K562 (cell line): ENCODE results near the gene KDELR3. TPM values are rescaled to one million over a fixed set of nuclear protein-coding genes. Genes with fewer than 3 reads are reported as not detected.

Source experiments
- ATAC-seq: fragments of 200-7000 bp; cut with Tn5 transposase; 3 replicates; pipeline ENCODE4 v1.9.1; 2020; ENCODE audit warnings: moderate library complexity
- BruUV-seq: library from RNA; stranded (reverse); fragments of 400-500 nt; replicated peaks from 2 replicates; lab custom pipeline; 2021; lab: Mats Ljungman, UMichigan
- CTCF ChIA-PET: fragments of 300-600 bp; formaldehyde crosslinking; extraction: SDS; loops from one replicate; lab custom pipeline; 2021; ENCODE audit warnings: low intra/inter-chr PET ratio; lab: Yijun Ruan, JAX
- POLR2A ChIA-PET: fragments of 300-600, 350-650 bp; sonication (Branson Sonifier 250); formaldehyde crosslinking; extraction: SDS; loops from one replicate; lab custom pipeline; 2021; ENCODE audit warnings: antibody characterized with exemption, inconsistent platforms; lab: Yijun Ruan, JAX
- DNase-seq, 4 experiments: peaks; one replicate each; pipeline versions ENCODE4 v3.0.0 to v3.0.0-alpha.2; 2011 to 2018; ENCODE audit warnings: low spot score in 3 of 4, mixed read lengths in 3 of 4; ENCODE audit errors: extremely low read depth in 1 of 4
- FAIRE-seq: peaks from 2 replicates; lab custom pipeline; 2011; peaks lifted over from hg19 to GRCh38; lab: Jason Lieb, UNC
- H2AFZ ChIP-seq: 2 replicates; pipeline ENCODE4 v1.6.0; 2011; ENCODE audit warnings: low read depth, low read length, control low read depth, inconsistent platforms
- H3K27ac ChIP-seq: fragments of 200-600 bp; 3 replicates; pipeline ENCODE4 v1.8.0; 2011; ENCODE audit warnings: low read depth, mild to moderate bottlenecking, control low read depth, inconsistent platforms, low read length, moderate library complexity, mixed read lengths; ENCODE audit errors: extremely low read depth
- H3K27me3 ChIP-seq, 2 experiments: fragments of 300-600 bp in 1 of 2; 2 replicates in 1 of 2; 3 replicates in 1 of 2; pipeline versions ENCODE4 v1.6.0 to v1.8.0; 2011; ENCODE audit warnings: inconsistent platforms in 2 of 2, low read length in 2 of 2, mild to moderate bottlenecking in 1 of 2, mixed read lengths in 1 of 2, moderate library complexity in 1 of 2; ENCODE audit not compliant: control insufficient read depth in 2 of 2, insufficient read depth in 2 of 2
- H3K36me3 ChIP-seq: fragments of 300-600 bp; 3 replicates; pipeline ENCODE4 v1.8.0; 2011; ENCODE audit warnings: mild to moderate bottlenecking, low read length, inconsistent platforms; ENCODE audit not compliant: control insufficient read depth, insufficient read depth
- H3K4me1 ChIP-seq, 2 experiments: fragments of 200-600 bp in 1 of 2; replicated peaks in 1 of 2; 2 replicates in 1 of 2; 3 replicates in 1 of 2; pipeline versions ENCODE4 v1.5.1 to v1.8.0; 2011; ENCODE audit warnings: inconsistent platforms in 2 of 2, low read length in 2 of 2, mild to moderate bottlenecking in 1 of 2, mixed read lengths in 1 of 2, moderate library complexity in 1 of 2; ENCODE audit not compliant: control insufficient read depth in 2 of 2, insufficient read depth in 2 of 2
- H3K4me2 ChIP-seq: 2 replicates; pipeline ENCODE4 v1.6.1; 2011; ENCODE audit warnings: low read length, control low read depth, inconsistent platforms, mixed read lengths; ENCODE audit not compliant: insufficient read depth
- H3K4me3 ChIP-seq: fragments of 200-600 bp; sonication (generic), shearing (Covaris generic); 2 replicates; pipeline ENCODE4 v1.5.1; 2016; ENCODE audit warnings: control low read depth, inconsistent platforms
- H3K79me2 ChIP-seq: fragments of 200-600 bp; 3 replicates; pipeline ENCODE4 v1.8.0; 2011; ENCODE audit warnings: low read length, inconsistent platforms; ENCODE audit not compliant: control insufficient read depth, insufficient read depth
- H3K9ac ChIP-seq, 2 experiments: 2 replicates each; pipeline versions ENCODE4 v1.6.0 to v1.6.1; 2011; ENCODE audit warnings: low read depth in 2 of 2, low read length in 2 of 2, control low read depth in 1 of 2, inconsistent platforms in 1 of 2, mild to moderate bottlenecking in 1 of 2, mixed read lengths in 1 of 2; ENCODE audit not compliant: insufficient read depth in 1 of 2
- H3K9me1 ChIP-seq: one replicate; pipeline ENCODE4 v1.6.0; 2011; ENCODE audit warnings: inconsistent platforms, mild to moderate bottlenecking, low read length, moderate library complexity; ENCODE audit not compliant: control insufficient read depth, insufficient read depth
- H3K9me3 ChIP-seq: replicated peaks from 2 replicates; pipeline ENCODE4 v1.5.1; 2011; ENCODE audit warnings: low read depth, low read length, inconsistent platforms; ENCODE audit not compliant: control insufficient read depth, insufficient read depth
- H4K20me1 ChIP-seq: replicated peaks from 2 replicates; pipeline ENCODE4 v1.6.1; 2011; ENCODE audit warnings: low read length, inconsistent platforms, mixed read lengths; ENCODE audit not compliant: control insufficient read depth, insufficient read depth
- C11orf30 ChIP-seq: fragments of 450-650 bp; IDR thresholded peaks from 2 replicates; pipeline ENCODE4 v1.6.1; 2016; ENCODE audit warnings: low read depth, mild to moderate bottlenecking
- CCNT2 ChIP-seq: IDR thresholded peaks from 2 replicates; pipeline ENCODE4 v1.6.1; 2011; ENCODE audit warnings: borderline replicate concordance, low read depth, mild to moderate bottlenecking, moderate library complexity, mixed read lengths, low read length; ENCODE audit not compliant: insufficient read length; ENCODE audit errors: extremely low read depth
- CHCHD3 ChIP-seq: fragments of 250-450 bp; sonication (Bioruptor Pico); IDR thresholded peaks from 2 replicates; pipeline ENCODE4 v2.1.2; 2022; ENCODE audit warnings: mild to moderate bottlenecking
- DNMT1 ChIP-seq: fragments of 450-650 bp; IDR thresholded peaks from 2 replicates; pipeline ENCODE4 v1.6.1; 2016; ENCODE audit warnings: antibody characterized with exemption, mild to moderate bottlenecking
- GATA2 ChIP-seq: sonication (generic); formaldehyde crosslinking; IDR thresholded peaks from 2 replicates; pipeline ENCODE4 v1.4.0; 2020; ENCODE audit warnings: mild to moderate bottlenecking, missing genetic modification reagents
- KLF6 ChIP-seq: fragments of 250-450 bp; sonication (Bioruptor Pico); IDR thresholded peaks from 2 replicates; pipeline ENCODE4 v1.4.0; 2020; ENCODE audit warnings: mild to moderate bottlenecking, moderate library complexity, borderline replicate concordance
- MCM3 ChIP-seq: fragments of 450-650 bp; IDR thresholded peaks from 2 replicates; pipeline ENCODE4 v1.6.1; 2016
- NR1H2 ChIP-seq: sonication (generic); formaldehyde crosslinking; IDR thresholded peaks from 2 replicates; pipeline ENCODE4 v1.4.0; 2020; ENCODE audit warnings: mild to moderate bottlenecking, missing genetic modification reagents
- POLR2G ChIP-seq: fragments of 200-400 bp; formaldehyde crosslinking; IDR thresholded peaks from 2 replicates; pipeline ENCODE4 v1.6.1; 2017; ENCODE audit warnings: low read depth, mild to moderate bottlenecking, antibody characterized with exemption, low read length, moderate library complexity
- STAT5B ChIP-seq: fragments of 250-450 bp; sonication (Bioruptor Pico); IDR thresholded peaks from 2 replicates; pipeline ENCODE4 v1.8.0; 2021; ENCODE audit warnings: mild to moderate bottlenecking, inconsistent platforms
- YY1 ChIP-seq, 3 experiments: IDR thresholded peaks; 2 replicates each; pipeline ENCODE4 v1.6.1; 2011; ENCODE audit warnings: low read length in 2 of 3, mild to moderate bottlenecking in 2 of 3, moderate library complexity in 2 of 3, borderline replicate concordance in 1 of 3, control low read depth in 1 of 3, low read depth in 1 of 3; ENCODE audit not compliant: insufficient read depth in 3 of 3, insufficient replicate concordance in 2 of 3, control insufficient read depth in 1 of 3, insufficient read length in 1 of 3; ENCODE audit errors: extremely low read depth in 1 of 3
- ZBTB17 ChIP-seq: fragments of 450-650 bp; formaldehyde crosslinking; IDR thresholded peaks from 2 replicates; pipeline ENCODE4 v1.4.0; 2020; ENCODE audit warnings: mild to moderate bottlenecking
- ZFP30 ChIP-seq: fragments of 250-450 bp; sonication (Bioruptor Pico); IDR thresholded peaks from 2 replicates; pipeline ENCODE4 v1.8.0; 2022; ENCODE audit warnings: moderate library complexity, mild to moderate bottlenecking, inconsistent platforms, borderline replicate concordance
- ZNF140 ChIP-seq: fragments of 250-450 bp; sonication (Bioruptor Pico); IDR thresholded peaks from 2 replicates; pipeline ENCODE4 v1.8.0; 2021; ENCODE audit warnings: moderate library complexity, mild to moderate bottlenecking, inconsistent platforms
- WGBS: fragments of 100-300 bp; shearing (Covaris generic); methylation state at CpG from one replicate; pipeline ENCODE4 v1.1.6; 2016; ENCODE audit warnings: low coverage, mixed read lengths; ENCODE audit not compliant: insufficient coverage; ENCODE audit errors: missing lambda C conversion rate; 5-methylcytosine and 5-hydroxymethylcytosine counted together
- in situ Hi-C: fragments of 300-500 bp; cut with MboI; formaldehyde crosslinking; loops from 4 replicates; pipeline ENCODE4 v1.15.0; 2018; ENCODE audit warnings: inconsistent platforms, mixed read lengths
- intact Hi-C: fragments of 100-400 bp; cut with micrococcal nuclease; formaldehyde crosslinking; loops from 2 replicates; pipeline ENCODE4 v1.14.2; 2022
- polyA plus RNA-seq, 8 experiments: library from polyadenylated mRNA; depleted of rRNA in 4 of 8; stranded (reverse) in 5 of 8; unstranded in 3 of 8; fragments of >200 nt; fragmentation: Nextera tagmentation in 2 of 8; fragmentation: Illumina TruSeq in 1 of 8; extraction: Ambion mirVana in 2 of 8; extraction: Trizol in 1 of 8; gene quantifications; 2 replicates each; pipeline versions ENCODE4 v1.2.1 to v1.2.3, GENCODE V29; 2011 to 2014; ENCODE audit warnings: inconsistent platforms in 1 of 8, missing spikeins in 1 of 8
- total RNA-seq, 7 experiments: library from RNA; depleted of rRNA in 6 of 7; stranded (reverse); fragments of >200 nt in 6 of 7; fragmentation: Illumina TruSeq in 2 of 7; extraction: Trizol in 2 of 7; gene quantifications; 2 replicates each; pipeline versions ENCODE4 v1.2.1 to v1.2.3, GENCODE V29; 2011 to 2021; ENCODE audit warnings: low replicate concordance in 1 of 7
- TF ChIP-seq, protein P1 (sequence below): fragments of 250-450 bp; sonication (Bioruptor Pico); IDR thresholded peaks from 2 replicates; pipeline ENCODE4 v1.4.0; 2020
- TF ChIP-seq, protein P2 (sequence below): fragments of 200-800 bp; sonication (Bioruptor generic); IDR thresholded peaks from 2 replicates; pipeline ENCODE4 v1.6.1; 2017; ENCODE audit warnings: missing genetic modification characterization, missing compliant biosample characterization
- TF ChIP-seq, protein P3 (sequence below), 2 experiments: fragments of 200-800 bp in 1 of 2; sonication (Bioruptor generic) in 1 of 2; sonication (generic) in 1 of 2; formaldehyde crosslinking in 1 of 2; IDR thresholded peaks in 1 of 2; conservative IDR thresholded peaks in 1 of 2; 2 replicates each; pipeline versions ENCODE4 v1.5.0 to v1.6.1; 2016 to 2020; ENCODE audit warnings: missing compliant biosample characterization in 1 of 2, missing genetic modification characterization in 1 of 2, missing genetic modification reagents in 1 of 2

Gene KDELR3
- total and polyA plus RNA-seq, 9 of the 15 experiments (the other 6 are each of a cell fraction or from before 2014, with no cell fraction given) = 7.1 to 44.8 (median 9.6) TPM

DNA sequence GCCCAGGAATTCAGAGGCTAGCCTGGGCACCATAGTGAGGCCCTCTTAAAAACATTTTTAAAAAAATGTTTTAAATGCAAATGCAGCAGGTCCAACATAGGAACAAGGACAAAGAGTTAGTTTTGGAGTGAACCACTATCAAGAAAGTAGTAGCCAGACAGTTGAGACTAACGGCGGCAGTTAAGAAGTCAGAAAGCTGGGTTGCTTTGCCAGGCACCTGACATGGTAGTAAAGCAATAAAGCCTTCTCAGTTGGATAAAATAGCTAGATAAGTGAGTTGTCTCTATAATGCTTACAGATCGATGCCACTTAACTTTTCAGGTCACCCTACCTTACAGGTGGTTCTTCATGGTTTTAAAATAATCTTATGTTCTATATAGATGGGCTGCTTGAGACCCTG is 55.1 kb downstream of the KDELR3 start:
- no peaks in the 10 kb centered on the region for H3K9me1 ChIP-seq
- H3K4me2 ChIP-seq = no peak overlapping the region
- H2AFZ ChIP-seq = no peak overlapping the region
- no peaks in the 10 kb centered on the region for H3K27me3 ChIP-seq
- DNase-seq (no peak), FAIRE-seq (no peak), ATAC-seq (no peak)
- WGBS = 81% methylated on average over 3 of the region's 3 CpGs
- TF ChIP-seq CHCHD3 (CRISPR knock-in tag) (no peak), ZNF140 (CRISPR knock-in tag) (no peak), POLR2G (no peak), DNMT1 (no peak), NR1H2 (CRISPR knock-in tag) (no peak), YY1 (IDR thresholded peaks at IDR 0.05; ENCODE audit: borderline replicate concordance in 1 of 3, control insufficient read depth in 1 of 3, extremely low read depth in 1 of 3, insufficient read depth in 3 of 3, insufficient read length in 1 of 3, insufficient replicate concordance in 2 of 3, low read depth in 1 of 3, low read length in 2 of 3) (no peak), ZBTB17 (CRISPR knock-in tag) (no peak), MCM3 (no peak), ZFP30 (CRISPR knock-in tag) (no peak), GATA2 (CRISPR knock-in tag) (no peak), CCNT2 (no peak), C11orf30 (no peak), KLF6 (CRISPR knock-in tag) (no peak), STAT5B (CRISPR knock-in tag) (no peak)
- TF ChIP-seq, protein P1, sequence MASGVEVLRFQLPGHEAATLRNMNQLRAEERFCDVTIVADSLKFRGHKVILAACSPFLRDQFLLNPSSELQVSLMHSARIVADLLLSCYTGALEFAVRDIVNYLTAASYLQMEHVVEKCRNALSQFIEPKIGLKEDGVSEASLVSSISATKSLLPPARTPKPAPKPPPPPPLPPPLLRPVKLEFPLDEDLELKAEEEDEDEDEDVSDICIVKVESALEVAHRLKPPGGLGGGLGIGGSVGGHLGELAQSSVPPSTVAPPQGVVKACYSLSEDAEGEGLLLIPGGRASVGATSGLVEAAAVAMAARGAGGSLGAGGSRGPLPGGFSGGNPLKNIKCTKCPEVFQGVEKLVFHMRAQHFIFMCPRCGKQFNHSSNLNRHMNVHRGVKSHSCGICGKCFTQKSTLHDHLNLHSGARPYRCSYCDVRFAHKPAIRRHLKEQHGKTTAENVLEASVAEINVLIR (CRISPR knock-in tag) = no peak
- TF ChIP-seq, protein P2, sequence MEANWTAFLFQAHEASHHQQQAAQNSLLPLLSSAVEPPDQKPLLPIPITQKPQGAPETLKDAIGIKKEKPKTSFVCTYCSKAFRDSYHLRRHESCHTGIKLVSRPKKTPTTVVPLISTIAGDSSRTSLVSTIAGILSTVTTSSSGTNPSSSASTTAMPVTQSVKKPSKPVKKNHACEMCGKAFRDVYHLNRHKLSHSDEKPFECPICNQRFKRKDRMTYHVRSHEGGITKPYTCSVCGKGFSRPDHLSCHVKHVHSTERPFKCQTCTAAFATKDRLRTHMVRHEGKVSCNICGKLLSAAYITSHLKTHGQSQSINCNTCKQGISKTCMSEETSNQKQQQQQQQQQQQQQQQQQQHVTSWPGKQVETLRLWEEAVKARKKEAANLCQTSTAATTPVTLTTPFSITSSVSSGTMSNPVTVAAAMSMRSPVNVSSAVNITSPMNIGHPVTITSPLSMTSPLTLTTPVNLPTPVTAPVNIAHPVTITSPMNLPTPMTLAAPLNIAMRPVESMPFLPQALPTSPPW (CRISPR knock-in tag) = no peak
- TF ChIP-seq, protein P3, sequence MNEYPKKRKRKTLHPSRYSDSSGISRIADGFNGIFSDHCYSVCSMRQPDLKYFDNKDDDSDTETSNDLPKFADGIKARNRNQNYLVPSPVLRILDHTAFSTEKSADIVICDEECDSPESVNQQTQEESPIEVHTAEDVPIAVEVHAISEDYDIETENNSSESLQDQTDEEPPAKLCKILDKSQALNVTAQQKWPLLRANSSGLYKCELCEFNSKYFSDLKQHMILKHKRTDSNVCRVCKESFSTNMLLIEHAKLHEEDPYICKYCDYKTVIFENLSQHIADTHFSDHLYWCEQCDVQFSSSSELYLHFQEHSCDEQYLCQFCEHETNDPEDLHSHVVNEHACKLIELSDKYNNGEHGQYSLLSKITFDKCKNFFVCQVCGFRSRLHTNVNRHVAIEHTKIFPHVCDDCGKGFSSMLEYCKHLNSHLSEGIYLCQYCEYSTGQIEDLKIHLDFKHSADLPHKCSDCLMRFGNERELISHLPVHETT (CRISPR knock-in tag; conservative IDR thresholded peaks at IDR 0.05 in 1 of 2, IDR thresholded peaks at IDR 0.05 in 1 of 2) = no peak
- no peak overlapping the region for H3K9ac ChIP-seq
- H3K4me3 ChIP-seq = no peak overlapping the region
- H3K36me3 ChIP-seq = no peaks in the 10 kb centered on the region
- H4K20me1 ChIP-seq = no peaks in the 10 kb centered on the region
- H3K27ac ChIP-seq = no peak overlapping the region
- intact Hi-C loops (no loop called here), in situ Hi-C loops (no loop called here)
- H3K79me2 ChIP-seq = no peaks in the 10 kb centered on the region
- BruUV-seq = no TSS peak
- ChIA-PET POLR2A (interaction anchor here (2.5 kb wide), 1 partner anchor 8 kb away, joined by 11 read pairs; no protein-coding TSS in a partner anchor), CTCF (no interaction called here)
- H3K4me1 ChIP-seq = no peaks in the 10 kb centered on the region; a peak in 2 of 5 replicates
- no peaks in the 10 kb centered on the region for H3K9me3 ChIP-seq
